H9 (cell line): ENCODE data around the gene LEPR. TPM values are rescaled to one million over a fixed set of nuclear protein-coding genes. Genes with fewer than 3 reads are reported as not detected.

Experiments
- DNase-seq: peaks from one replicate; pipeline ENCODE4 v3.0.0-alpha.2; 2017
- H2AFZ ChIP-seq: one replicate; pipeline ENCODE4 v1.6.1; 2013; ENCODE audit warnings: mild to moderate bottlenecking, low read length, control low read depth, moderate library complexity
- H2AK5ac ChIP-seq: 2 replicates; pipeline ENCODE4 v1.6.1; 2013; ENCODE audit warnings: low read length, control low read depth, mixed read lengths; ENCODE audit not compliant: insufficient read length
- H2BK120ac ChIP-seq: one replicate; pipeline ENCODE4 v1.6.1; 2013; ENCODE audit warnings: low read depth, mild to moderate bottlenecking, low read length, control low read depth, inconsistent platforms; ENCODE audit not compliant: poor library complexity, severe bottlenecking
- H2BK12ac ChIP-seq: 2 replicates; pipeline ENCODE4 v1.6.1; 2013; ENCODE audit warnings: low read length, control low read depth, mixed read lengths, low read depth; ENCODE audit not compliant: insufficient read length
- H2BK15ac ChIP-seq: 2 replicates; pipeline ENCODE4 v1.6.1; 2013; ENCODE audit warnings: low read depth, low read length, control low read depth
- H2BK20ac ChIP-seq: one replicate; pipeline ENCODE4 v1.6.1; 2013; ENCODE audit warnings: low read depth, mild to moderate bottlenecking, low read length, control low read depth, inconsistent platforms; ENCODE audit not compliant: poor library complexity, severe bottlenecking
- H2BK5ac ChIP-seq: 2 replicates; pipeline ENCODE4 v1.6.1; 2013; ENCODE audit warnings: low read length, control low read depth, mixed read lengths; ENCODE audit not compliant: insufficient read length
- H3K14ac ChIP-seq: 2 replicates; pipeline ENCODE4 v1.6.1; 2013; ENCODE audit warnings: low read length, control low read depth; ENCODE audit not compliant: insufficient read depth
- H3K18ac ChIP-seq: 2 replicates; pipeline ENCODE4 v1.6.1; 2013; ENCODE audit warnings: low read depth, mild to moderate bottlenecking, mixed read lengths, low read length, control low read depth; ENCODE audit not compliant: insufficient read length
- H3K23ac ChIP-seq: 2 replicates; pipeline ENCODE4 v1.6.1; 2013; ENCODE audit warnings: low read length, control low read depth, mixed read lengths, low read depth; ENCODE audit not compliant: insufficient read length
- H3K23me2 ChIP-seq: 2 replicates; pipeline ENCODE4 v1.6.1; 2013; ENCODE audit warnings: low read depth, mild to moderate bottlenecking, mixed read lengths, low read length, control low read depth; ENCODE audit not compliant: insufficient read length, poor library complexity, severe bottlenecking
- H3K27ac ChIP-seq: 2 replicates; pipeline ENCODE4 v1.5.1; 2013; ENCODE audit warnings: low read length, control low read depth, mixed read lengths, low read depth; ENCODE audit not compliant: insufficient read length
- H3K27me3 ChIP-seq: 2 replicates; pipeline ENCODE4 v1.6.1; 2013; ENCODE audit warnings: low read length, control low read depth, inconsistent platforms; ENCODE audit not compliant: insufficient read depth
- H3K4ac ChIP-seq: 2 replicates; pipeline ENCODE4 v1.6.1; 2013; ENCODE audit warnings: low read depth, mild to moderate bottlenecking, control low read depth, inconsistent platforms, low read length, moderate library complexity
- H3K4me1 ChIP-seq: 2 replicates; pipeline ENCODE4 v1.6.1; 2013; ENCODE audit warnings: low read length, control low read depth, inconsistent platforms; ENCODE audit not compliant: insufficient read depth
- H3K4me2 ChIP-seq: 2 replicates; pipeline ENCODE4 v1.6.1; 2013; ENCODE audit warnings: low read length, control low read depth, mixed read lengths; ENCODE audit not compliant: insufficient read length, insufficient read depth
- H3K56ac ChIP-seq: 2 replicates; pipeline ENCODE4 v1.6.1; 2013; ENCODE audit warnings: low read depth, mild to moderate bottlenecking, mixed read lengths, low read length, control low read depth; ENCODE audit not compliant: insufficient read length
- H3K79me1 ChIP-seq: 2 replicates; pipeline ENCODE4 v1.6.1; 2013; ENCODE audit warnings: low read depth, mild to moderate bottlenecking, moderate library complexity, low read length, control low read depth, inconsistent platforms; ENCODE audit not compliant: insufficient read depth, poor library complexity, severe bottlenecking
- H3K79me2 ChIP-seq: 2 replicates; pipeline ENCODE4 v1.6.1; 2013; ENCODE audit warnings: low read length, control low read depth, inconsistent platforms; ENCODE audit not compliant: insufficient read depth
- H3K9ac ChIP-seq: 2 replicates; pipeline ENCODE4 v1.6.1; 2013; ENCODE audit warnings: low read length, control low read depth, mixed read lengths; ENCODE audit not compliant: insufficient read length; ENCODE audit errors: extremely low read depth
- H3K9me3 ChIP-seq: one replicate; pipeline ENCODE4 v1.6.1; 2013; ENCODE audit warnings: low read depth, low read length, inconsistent platforms; ENCODE audit not compliant: control insufficient read depth
- H3T11ph ChIP-seq: one replicate; pipeline ENCODE4 v1.6.1; 2013; ENCODE audit warnings: mild to moderate bottlenecking, low read length, control low read depth, inconsistent platforms
- H4K20me1 ChIP-seq: one replicate; pipeline ENCODE4 v1.6.1; 2013; ENCODE audit not compliant: control insufficient read depth, insufficient read length, insufficient read depth
- H4K5ac ChIP-seq: 2 replicates; pipeline ENCODE4 v1.6.1; 2013; ENCODE audit warnings: low read depth, mild to moderate bottlenecking, mixed read lengths, low read length, control low read depth; ENCODE audit not compliant: insufficient read length
- H4K8ac ChIP-seq: replicated peaks from 2 replicates; pipeline ENCODE4 v1.6.1; 2013; ENCODE audit warnings: low read length, control low read depth, mixed read lengths, low read depth; ENCODE audit not compliant: insufficient read length
- H4K91ac ChIP-seq: 2 replicates; pipeline ENCODE4 v1.6.1; 2013; ENCODE audit warnings: low read depth, mild to moderate bottlenecking, moderate library complexity, mixed read lengths, low read length, control low read depth; ENCODE audit not compliant: insufficient read length
- H3K27ac Mint-ChIP-seq, 3 experiments: 2 replicates in 2 of 3; 3 replicates in 1 of 3; pipeline ENCODE4 v1.8.0; 2020 to 2021; ENCODE audit warnings: mixed read lengths in 3 of 3, mild to moderate bottlenecking in 1 of 3, moderate library complexity in 1 of 3
- H3K27me3 Mint-ChIP-seq: 2 replicates; pipeline ENCODE4 v1.8.0; 2021; ENCODE audit warnings: low read depth, mild to moderate bottlenecking, moderate library complexity, mixed read lengths
- H3K36me3 Mint-ChIP-seq, 3 experiments: 2 replicates in 2 of 3; 3 replicates in 1 of 3; pipeline ENCODE4 v1.8.0; 2020 to 2021; ENCODE audit warnings: low read depth in 3 of 3, mixed read lengths in 3 of 3; ENCODE audit not compliant: insufficient read depth in 1 of 3
- H3K4me1 Mint-ChIP-seq, 2 experiments: 2 replicates each; pipeline ENCODE4 v1.8.0; 2020; ENCODE audit warnings: mixed read lengths in 2 of 2
- H3K4me3 Mint-ChIP-seq, 2 experiments: 2 replicates in 1 of 2; 3 replicates in 1 of 2; pipeline ENCODE4 v1.8.0; 2020 to 2021; ENCODE audit warnings: mild to moderate bottlenecking in 2 of 2, mixed read lengths in 2 of 2, moderate library complexity in 1 of 2
- H3K9me3 Mint-ChIP-seq, 2 experiments: 2 replicates in 1 of 2; 3 replicates in 1 of 2; pipeline ENCODE4 v1.8.0; 2020; ENCODE audit warnings: mild to moderate bottlenecking in 2 of 2, mixed read lengths in 2 of 2, moderate library complexity in 1 of 2
- CTCF ChIP-seq: fragments of 200-600 bp; sonication (generic); conservative IDR thresholded peaks from 3 replicates; pipeline ENCODE4 v1.8.0; 2021; ENCODE audit warnings: antibody characterized with exemption, mild to moderate bottlenecking
- WGBS: extraction: QIAGEN DNeasy Blood & Tissue Kit; methylation state at CpG from one replicate; pipeline ENCODE4 v1.1.7; 2013; ENCODE audit warnings: missing lambda C conversion rate, low lambda C conversion rate, mixed read lengths; ENCODE audit not compliant: insufficient read length; ENCODE audit errors: extremely low coverage; 5-methylcytosine and 5-hydroxymethylcytosine counted together
- total RNA-seq: library from RNA; stranded (reverse); gene quantifications from 2 replicates; pipeline ENCODE4 v1.2.1, GENCODE V29; 2021

Gene LEPR
- total RNA-seq, 1 experiment from 2014 or later: 3.3 TPM

DNA sequence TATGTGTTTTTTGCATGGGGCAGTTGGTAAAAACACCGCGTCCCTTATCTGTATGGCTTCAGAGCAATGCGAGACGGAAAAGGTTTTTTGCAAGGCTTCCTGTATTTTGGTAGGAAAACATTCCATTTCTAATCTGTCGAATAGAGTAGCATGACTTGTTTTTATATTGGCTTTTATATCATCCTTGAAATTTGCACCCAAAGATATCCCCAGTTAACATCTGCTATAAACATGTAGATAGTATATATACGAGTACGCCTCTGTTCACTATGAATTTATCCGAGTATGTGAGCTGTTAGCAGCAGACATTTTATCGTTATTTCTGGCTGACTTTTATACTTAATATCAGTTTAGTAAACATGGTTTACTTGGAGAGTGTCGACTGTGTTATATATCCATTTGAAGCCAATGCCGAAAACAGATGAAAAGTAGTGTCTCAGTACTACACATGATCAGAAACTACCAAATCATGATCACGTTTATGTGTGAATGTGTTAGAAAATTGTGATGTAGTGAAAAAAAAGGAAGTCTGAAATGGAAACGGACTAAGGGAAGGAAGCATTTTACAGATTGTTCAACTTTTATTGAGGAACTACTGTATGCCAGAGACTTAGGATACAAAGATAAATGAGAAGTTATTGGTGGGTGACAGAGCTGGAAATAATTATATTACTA lies 1.0 kb downstream of the LEPR start:
- H3K79me2 ChIP-seq: peaks cover 10% of the 10 kb centered on the region; the same call in 1 of the 2 replicates
- no peaks in the 10 kb centered on the region for H3K27me3 Mint-ChIP-seq
- H2BK120ac ChIP-seq: no peak overlapping the region
- WGBS: 100% methylated on average over 1 of the region's 13 CpGs
- peaks cover 34 to 50% of the 10 kb centered on the region in 2 experiments for H3K4me1 Mint-ChIP-seq
- H3K4me3 Mint-ChIP-seq: no peak overlapping the region
- peak overlapping the region; percentile 78 for H3K4me2 ChIP-seq
- H2BK15ac ChIP-seq: no peak overlapping the region
- peaks cover 9% of the 10 kb centered on the region for H3K23me2 ChIP-seq
- no peak overlapping the region for H3K27ac Mint-ChIP-seq
- peak overlapping the region; percentile 40 for H3K27ac ChIP-seq
- H3K4me1 ChIP-seq: peaks cover 7% of the 10 kb centered on the region; the same call in 1 of the 2 replicates
- no peak overlapping the region for H2BK20ac ChIP-seq
- no peak overlapping the region for H3K4ac ChIP-seq
- peak overlapping the region; percentile 83 for H3K9ac ChIP-seq
- no peak overlapping the region for H2AK5ac ChIP-seq
- H3T11ph ChIP-seq: no peak overlapping the region
- no peaks in the 10 kb centered on the region for H3K27me3 ChIP-seq
- H3K36me3 Mint-ChIP-seq: peaks cover 4 to 27% (median 9%) of the 10 kb centered on the region in 3 experiments; a peak in 6 of 7 replicates
- peaks cover 4% of the 10 kb centered on the region for H3K79me1 ChIP-seq
- no peak overlapping the region for H3K14ac ChIP-seq
- H2BK12ac ChIP-seq: no peak overlapping the region
- no peak overlapping the region for H3K56ac ChIP-seq
- H3K23ac ChIP-seq: no peak overlapping the region
- H2AFZ ChIP-seq: no peak overlapping the region
- H4K20me1 ChIP-seq: no peaks in the 10 kb centered on the region
- H4K5ac ChIP-seq: no peak overlapping the region
- H3K9me3 Mint-ChIP-seq: no peaks in the 10 kb centered on the region; a peak in 1 of 5 replicates
- TF ChIP-seq CTCF: no peak
- no peak overlapping the region for H3K18ac ChIP-seq
- no peak overlapping the region for H2BK5ac ChIP-seq
- no peak for DNase-seq
- H3K9me3 ChIP-seq: no peaks in the 10 kb centered on the region
- H4K91ac ChIP-seq: no peak overlapping the region
- no peak overlapping the region for H4K8ac ChIP-seq
